Measurements from ENCODE around the gene STARD3. TPM values are rescaled to one million over a fixed set of nuclear protein-coding genes. Genes with fewer than 3 reads are reported as not detected.
A peak's percentile ranks its signal among the peaks of the same experiment; 100 is the strongest.

STARD3 gene
- total and polyA plus RNA-seq, 2 donors = 18.2 to 69.4 TPM

DNA sequence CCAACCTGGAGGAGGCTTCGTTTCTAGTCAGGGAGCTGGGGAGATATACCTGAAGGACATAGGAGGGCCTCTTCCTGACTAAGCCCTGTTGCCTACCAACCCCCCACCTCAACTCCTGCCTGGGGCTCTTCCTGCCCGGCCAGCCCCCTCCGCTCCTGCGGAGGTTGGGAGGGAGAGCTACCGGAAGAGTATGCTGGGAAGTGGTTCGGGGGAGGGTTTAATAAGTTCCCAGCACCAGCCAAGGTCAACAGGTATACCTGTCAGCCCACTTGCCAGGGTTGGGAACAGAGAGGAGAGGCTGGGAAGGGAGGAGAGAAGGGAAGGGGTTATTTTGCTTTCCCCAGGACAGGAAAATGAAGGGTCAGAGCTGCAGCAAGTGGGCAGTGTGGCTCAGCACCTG is 5.5 kb upstream of the STARD3 start:
- no peaks in the 10 kb centered on the region for H3K36me3 ChIP-seq (ENCODE audit: insufficient read depth)
- WGBS = 30% methylated on average over 6 of the region's 6 CpGs
- H3K4me3 ChIP-seq (ENCODE audit: low read depth, low read length) = no peak overlapping the region
- DNase-seq (ENCODE audit: extremely low spot score) = no peak
- H3K27ac ChIP-seq (ENCODE audit: low read depth) = peak overlapping the region; percentile 70
- H3K4me1 ChIP-seq (ENCODE audit: insufficient read depth) = no peaks in the 10 kb centered on the region

- no peak overlapping the region for H3K4me3 ChIP-seq (ENCODE audit: low read depth, low read length)
- peak overlapping the region; percentile 70 for H3K27ac ChIP-seq (ENCODE audit: low read depth)
These were observed 4.6 kb upstream of the STARD3 start for GRCh38 chr17:39632153-39632941.

DNA sequence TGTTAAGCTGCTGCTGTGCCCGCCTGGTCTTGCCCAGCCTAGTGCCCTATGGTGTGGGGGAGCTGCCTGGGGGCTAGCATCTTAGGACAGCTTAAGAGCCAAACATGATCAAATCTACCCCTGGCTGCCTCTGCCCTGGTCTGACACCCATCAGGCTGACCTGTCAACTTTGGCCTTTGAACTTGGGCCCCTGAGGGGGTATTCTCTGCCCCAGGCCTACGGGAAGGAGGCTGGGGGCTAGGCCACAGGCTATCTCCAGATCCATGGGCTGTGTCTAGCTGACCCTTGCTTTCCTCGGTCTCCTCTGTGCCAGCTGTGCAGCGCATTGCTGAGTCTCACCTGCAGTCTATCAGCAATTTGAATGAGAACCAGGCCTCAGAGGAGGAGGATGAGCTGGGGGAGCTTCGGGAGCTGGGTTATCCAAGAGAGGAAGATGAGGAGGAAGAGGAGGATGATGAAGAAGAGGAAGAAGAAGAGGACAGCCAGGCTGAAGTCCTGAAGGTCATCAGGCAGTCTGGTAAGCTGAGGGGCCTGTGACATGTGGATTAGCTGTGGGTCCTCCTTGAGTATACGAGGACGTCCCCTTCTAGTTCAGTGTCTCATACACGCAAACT is 3.3 kb upstream of the STARD3 start:
- Histone ChIP-seq H3K27ac (ENCODE audit: low read depth) (no peak overlapping the region), H3K36me3 (ENCODE audit: insufficient read depth) (no peaks in the 10 kb centered on the region), H3K4me3 (ENCODE audit: low read depth, low read length) (no peak overlapping the region), H3K4me1 (ENCODE audit: insufficient read depth) (no peaks in the 10 kb centered on the region)
- no peak for DNase-seq (ENCODE audit: extremely low spot score)
- 75% methylated on average over 8 of the region's 8 CpGs for WGBS

More at GRCh38 chr17:39632153-39632941, 4.6 kb upstream of the STARD3 start:
- no peak for DNase-seq (ENCODE audit: extremely low spot score)
- Histone ChIP-seq H3K4me1 (ENCODE audit: insufficient read depth) (no peaks in the 10 kb centered on the region), H3K36me3 (ENCODE audit: insufficient read depth) (no peaks in the 10 kb centered on the region)
- 43% methylated on average over 13 of the region's 13 CpGs for WGBS

DNA sequence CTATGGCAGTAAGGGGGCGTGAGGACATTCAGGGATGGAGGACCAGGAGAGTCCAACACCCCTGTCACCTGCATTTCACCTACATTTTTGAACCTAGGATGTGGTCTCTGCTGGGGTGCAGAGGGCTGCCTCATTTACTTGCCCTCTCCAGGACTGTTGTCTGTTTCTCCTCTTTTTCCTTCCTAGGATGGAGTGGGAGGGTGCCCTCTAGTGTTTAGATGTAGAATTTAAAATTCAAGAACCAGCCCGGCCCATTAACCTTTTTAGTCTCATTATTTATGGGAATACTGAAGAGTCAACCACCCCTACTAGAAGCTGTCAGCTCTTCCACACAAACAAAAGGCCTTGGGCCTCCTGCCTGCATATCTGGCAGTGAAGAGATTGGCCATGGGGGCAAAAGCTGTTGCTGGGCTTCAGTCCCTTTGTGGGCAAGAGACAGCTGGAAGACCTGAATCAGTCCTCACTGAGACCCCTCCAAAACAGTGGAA is 2.5 kb upstream of the STARD3 start:
- no peak for DNase-seq (ENCODE audit: extremely low spot score)
- Histone ChIP-seq H3K4me3 (ENCODE audit: low read depth, low read length) (no peak overlapping the region), H3K4me1 (ENCODE audit: insufficient read depth) (no peaks in the 10 kb centered on the region), H3K27ac (ENCODE audit: low read depth) (no peak overlapping the region), H3K36me3 (ENCODE audit: insufficient read depth) (no peaks in the 10 kb centered on the region)
- WGBS = 50% methylated on average over 2 of the region's 2 CpGs

GRCh38 chr17:39635614-39636176 is 1.2 kb upstream of the STARD3 start:
- no peak overlapping the region for H3K4me3 ChIP-seq (ENCODE audit: low read depth, low read length)
- no peaks in the 10 kb centered on the region for H3K36me3 ChIP-seq (ENCODE audit: insufficient read depth)
- H3K27ac ChIP-seq (ENCODE audit: low read depth) = no peak overlapping the region
- 89% methylated on average over 8 of the region's 8 CpGs for WGBS
- no peaks in the 10 kb centered on the region for H3K4me1 ChIP-seq (ENCODE audit: insufficient read depth)
- no peak for DNase-seq (ENCODE audit: extremely low spot score)

GRCh38 chr17:39636587-39636926 is 387 bp upstream of the STARD3 start:
- no peak for DNase-seq (ENCODE audit: extremely low spot score)
- H3K4me1 ChIP-seq (ENCODE audit: insufficient read depth) = no peaks in the 10 kb centered on the region
- WGBS = 27% methylated on average over 6 of the region's 6 CpGs
- peak overlapping the region; percentile 77 for H3K27ac ChIP-seq (ENCODE audit: low read depth)
- peak overlapping the region; percentile 60 for H3K4me3 ChIP-seq (ENCODE audit: low read depth, low read length)
- H3K36me3 ChIP-seq (ENCODE audit: insufficient read depth) = no peaks in the 10 kb centered on the region

DNA sequence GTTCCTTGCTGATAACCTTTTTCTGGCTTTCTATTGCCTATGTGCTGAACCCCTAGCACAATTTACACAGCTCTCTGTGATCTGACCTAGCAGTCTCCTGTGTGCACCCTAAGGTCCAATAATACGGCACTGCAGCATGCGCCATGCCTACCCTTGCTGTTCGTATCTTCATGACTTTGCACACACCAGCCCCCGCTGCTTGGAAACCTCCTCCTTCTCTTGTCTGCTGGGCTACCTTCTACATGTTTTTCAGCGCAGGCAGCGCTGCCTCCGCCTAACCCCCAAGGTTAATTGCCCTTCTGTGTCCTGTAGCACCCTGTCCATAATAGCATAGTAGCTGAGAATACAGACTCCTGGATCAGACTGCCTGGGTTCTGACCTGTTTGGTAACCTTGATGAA is 1.4 kb downstream of the STARD3 start:
- no peak for DNase-seq (ENCODE audit: extremely low spot score)
- no peak overlapping the region for H3K4me3 ChIP-seq (ENCODE audit: low read depth, low read length)
- H3K36me3 ChIP-seq (ENCODE audit: insufficient read depth) = no peaks in the 10 kb centered on the region
- H3K27ac ChIP-seq (ENCODE audit: low read depth) = no peak overlapping the region
- WGBS = 90% methylated on average over 7 of the region's 7 CpGs
- H3K4me1 ChIP-seq (ENCODE audit: insufficient read depth) = no peaks in the 10 kb centered on the region

DNA sequence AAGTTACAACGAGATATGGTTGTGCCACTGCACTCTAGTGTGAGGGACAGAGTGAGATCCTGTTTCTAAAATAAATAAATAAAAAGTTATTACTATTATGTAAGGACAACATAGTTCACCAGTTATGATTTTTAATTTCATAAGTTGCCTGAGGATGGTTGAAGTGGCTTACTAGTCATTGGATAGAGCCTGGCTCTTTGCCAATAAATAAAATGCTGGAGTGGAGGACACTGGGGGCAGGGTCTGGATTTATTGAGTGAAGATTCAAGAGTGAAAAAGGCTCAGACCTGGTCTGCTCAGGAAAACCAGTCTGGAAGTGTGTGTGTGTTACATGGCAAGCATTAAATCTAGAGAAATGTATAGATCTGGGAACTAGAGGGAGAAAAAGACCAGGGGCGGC is 2.1 kb downstream of the STARD3 start:
- H3K36me3 ChIP-seq (ENCODE audit: insufficient read depth) = no peaks in the 10 kb centered on the region
- 70% methylated on average over 2 of the region's 2 CpGs for WGBS
- no peak overlapping the region for H3K4me3 ChIP-seq (ENCODE audit: low read depth, low read length)
- no peaks in the 10 kb centered on the region for H3K4me1 ChIP-seq (ENCODE audit: insufficient read depth)
- no peak for DNase-seq (ENCODE audit: extremely low spot score)
- no peak overlapping the region for H3K27ac ChIP-seq (ENCODE audit: low read depth)

GRCh38 chr17:39639566-39640458 is 2.9 kb downstream of the STARD3 start:
- no peaks in the 10 kb centered on the region for H3K36me3 ChIP-seq (ENCODE audit: insufficient read depth)
- no peak overlapping the region for H3K27ac ChIP-seq (ENCODE audit: low read depth)
- no peak for DNase-seq (ENCODE audit: extremely low spot score)
- H3K4me3 ChIP-seq (ENCODE audit: low read depth, low read length) = no peak overlapping the region
- no peaks in the 10 kb centered on the region for H3K4me1 ChIP-seq (ENCODE audit: insufficient read depth)
- WGBS = 84% methylated on average over 11 of the region's 11 CpGs

- H3K4me3 ChIP-seq (ENCODE audit: low read depth, low read length) = no peak overlapping the region
- no peak overlapping the region for H3K27ac ChIP-seq (ENCODE audit: low read depth)
- DNase-seq (ENCODE audit: extremely low spot score) = no peak
- H3K36me3 ChIP-seq (ENCODE audit: insufficient read depth) = no peaks in the 10 kb centered on the region
- no peaks in the 10 kb centered on the region for H3K4me1 ChIP-seq (ENCODE audit: insufficient read depth)
- WGBS = 41% methylated on average over 4 of the region's 4 CpGs
These were observed 3.7 kb downstream of the STARD3 start for GRCh38 chr17:39640591-39641031.

DNA sequence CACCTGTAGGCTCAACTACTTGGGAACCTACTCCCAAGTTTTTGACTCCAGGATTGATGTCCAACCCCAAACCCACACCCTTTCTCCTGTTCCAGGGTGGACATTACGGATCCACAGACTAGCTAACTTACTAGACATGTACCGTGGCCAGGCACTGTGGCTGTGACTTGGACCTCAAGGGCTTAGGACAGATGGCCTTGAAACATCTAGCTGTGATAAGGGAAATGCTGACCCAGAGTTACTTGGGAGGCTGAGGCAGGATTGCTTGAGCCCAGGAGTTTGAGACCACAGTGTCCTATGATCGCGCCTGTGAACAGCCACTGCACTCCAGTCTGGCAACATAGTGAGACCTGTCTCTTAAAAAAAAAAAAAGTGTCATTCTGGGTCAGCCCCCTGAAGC is 4.2 kb downstream of the STARD3 start:
- no peaks in the 10 kb centered on the region for H3K4me1 ChIP-seq (ENCODE audit: insufficient read depth)
- 96% methylated on average over 4 of the region's 4 CpGs for WGBS
- no peak overlapping the region for H3K4me3 ChIP-seq (ENCODE audit: low read depth, low read length)
- no peak overlapping the region for H3K27ac ChIP-seq (ENCODE audit: low read depth)
- H3K36me3 ChIP-seq (ENCODE audit: insufficient read depth) = no peaks in the 10 kb centered on the region
- no peak for DNase-seq (ENCODE audit: extremely low spot score)

DNA sequence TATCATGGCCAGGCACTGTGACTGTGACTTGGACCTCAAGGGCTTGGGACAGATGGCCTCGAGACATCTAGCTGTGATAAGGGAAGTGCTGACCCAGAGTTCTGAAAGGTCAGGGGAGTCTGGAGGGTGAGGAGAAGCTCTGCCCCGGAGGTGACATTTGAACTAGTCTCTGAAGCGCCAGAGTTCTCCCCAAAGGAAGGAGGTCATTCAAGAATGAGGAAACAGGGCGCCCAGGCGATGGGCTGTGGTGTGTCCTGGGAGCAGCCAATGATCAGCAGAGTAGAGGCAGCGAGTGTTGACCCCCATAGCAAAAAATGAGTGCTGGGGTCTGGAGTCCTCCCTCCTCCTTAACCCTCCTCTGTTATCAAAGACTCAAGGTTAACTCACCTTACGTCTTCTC is 4.9 kb downstream of the STARD3 start:
- no peak overlapping the region for H3K27ac ChIP-seq (ENCODE audit: low read depth)
- no peak for DNase-seq (ENCODE audit: extremely low spot score)
- 75% methylated on average over 7 of the region's 7 CpGs for WGBS
- no peaks in the 10 kb centered on the region for H3K4me1 ChIP-seq (ENCODE audit: insufficient read depth)
- H3K36me3 ChIP-seq (ENCODE audit: insufficient read depth) = no peaks in the 10 kb centered on the region
- H3K4me3 ChIP-seq (ENCODE audit: low read depth, low read length) = no peak overlapping the region

DNA sequence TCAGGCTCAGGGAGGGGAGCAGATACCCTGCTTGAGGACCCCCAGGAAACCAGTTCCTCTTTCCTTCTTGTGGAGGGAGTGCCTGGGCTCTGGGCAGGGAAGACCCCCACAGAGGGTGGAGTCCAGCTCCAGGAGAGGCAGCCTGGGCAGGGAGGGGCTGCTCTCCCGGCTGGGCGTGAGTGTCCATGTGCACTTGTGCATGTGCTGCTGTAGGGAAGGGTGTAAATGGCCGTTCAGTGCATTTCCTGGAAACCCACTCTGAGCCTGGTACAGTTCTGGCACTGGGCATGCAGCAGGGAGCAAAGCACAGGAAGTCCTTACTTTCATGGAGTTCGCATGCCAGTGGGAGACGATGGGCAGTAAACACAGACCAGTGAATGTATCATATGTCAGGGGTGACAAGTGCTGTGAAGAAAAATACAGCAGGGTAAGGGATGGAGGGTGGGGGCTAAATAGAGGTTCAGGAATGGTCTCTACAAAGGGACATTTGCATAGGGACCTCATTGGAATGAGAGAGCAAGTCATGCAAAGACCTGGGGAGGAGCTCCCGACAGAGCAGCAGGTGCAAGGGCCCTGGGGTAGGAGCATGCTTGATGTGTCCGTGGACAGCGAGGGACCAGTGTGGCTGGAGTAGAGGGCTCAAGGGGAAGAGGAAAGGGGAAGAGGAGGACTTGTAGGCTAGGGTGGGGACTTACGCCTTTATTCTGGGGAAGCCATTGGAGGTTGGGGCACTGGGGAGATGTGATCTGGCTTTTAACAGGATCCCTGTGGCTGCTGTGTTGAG is 5.5 kb downstream of the STARD3 start:
- no peak for DNase-seq (ENCODE audit: extremely low spot score)
- Histone ChIP-seq H3K4me1 (ENCODE audit: insufficient read depth) (no peaks in the 10 kb centered on the region), H3K27ac (ENCODE audit: low read depth) (no peak overlapping the region), H3K4me3 (ENCODE audit: low read depth, low read length) (no peak overlapping the region), H3K36me3 (ENCODE audit: insufficient read depth) (no peaks in the 10 kb centered on the region)
- 82% methylated on average over 9 of the region's 9 CpGs for WGBS

All from urinary bladder (tissue), 4 donors.